Esophagus muscularis mucosa (tissue), 4 donors: ENCODE data around the gene YARS1.

Source experiments
- CTCF ChIP-seq, 3 experiments: fragments of 200-600 bp in 2 of 3; fragments of 450-650 bp in 1 of 3; sonication (generic) in 2 of 3; IDR thresholded peaks; one replicate each; pipeline ENCODE4 v1.5.1; 2017 to 2019; ENCODE audit warnings: antibody characterized with exemption in 3 of 3, mild to moderate bottlenecking in 2 of 3, moderate library complexity in 1 of 3
- EP300 ChIP-seq: sonication (generic); formaldehyde crosslinking; IDR thresholded peaks from one replicate; pipeline ENCODE4 v1.6.1; 2017; ENCODE audit warnings: antibody characterized with exemption
- POLR2A ChIP-seq: fragments of 450-650 bp; IDR thresholded peaks from one replicate; pipeline ENCODE4 v1.6.1; 2017; ENCODE audit warnings: antibody characterized with exemption, moderate library complexity, mild to moderate bottlenecking, low read depth
- POLR2AphosphoS5 ChIP-seq, 2 donors: sonication (generic); formaldehyde crosslinking; IDR thresholded peaks; one replicate each; pipeline ENCODE4 v1.6.1; 2017; ENCODE audit warnings: antibody characterized with exemption in 2 of 2

GRCh38 chr1:32749771-32750170 lies 67.4 kb downstream of the YARS1 start:
- TF ChIP-seq CTCF (IDR thresholded peaks at IDR 0.05) (no peak), POLR2A (no peak), EP300 (no peak), POLR2AphosphoS5 (IDR thresholded peaks at IDR 0.05) (no peak)
